Spleen (tissue), 11 donors: ENCODE data around the gene SH3RF1. TPM values are rescaled to one million over a fixed set of nuclear protein-coding genes. Genes with fewer than 3 reads are reported as not detected.

Source experiments
- DNase-seq: peaks from one replicate; pipeline ENCODE4 v3.0.0-alpha.2; 2020
- H3K27ac ChIP-seq, 8 donors: fragments of 200-600 bp; sonication (generic) in 7 of 8; 1 replicate in 4 of 8; 2 replicates in 4 of 8; pipeline versions ENCODE4 v1.5.0 to v1.8.0; 2016 to 2021; ENCODE audit warnings: inconsistent platforms in 4 of 8, mild to moderate bottlenecking in 4 of 8, moderate library complexity in 1 of 8
- H3K27me3 ChIP-seq, 7 donors: fragments of 200-600 bp; sonication (generic) in 6 of 7; replicated peaks in 1 of 7; 1 replicate in 4 of 7; 2 replicates in 3 of 7; pipeline versions ENCODE4 v1.5.0 to v1.8.0; 2016 to 2021; ENCODE audit warnings: inconsistent platforms in 3 of 7, mild to moderate bottlenecking in 1 of 7
- H3K36me3 ChIP-seq, 6 donors: fragments of 200-600 bp; sonication (generic) in 5 of 6; 1 replicate in 4 of 6; 2 replicates in 2 of 6; pipeline versions ENCODE4 v1.5.0 to v1.8.0; 2016 to 2021; ENCODE audit warnings: inconsistent platforms in 2 of 6
- H3K4me1 ChIP-seq, 6 donors: fragments of 200-600 bp; sonication (generic) in 5 of 6; 1 replicate in 3 of 6; 2 replicates in 3 of 6; pipeline versions ENCODE4 v1.5.0 to v1.8.0; 2016 to 2021; ENCODE audit warnings: inconsistent platforms in 3 of 6
- H3K4me3 ChIP-seq, 8 donors: fragments of 200-600 bp; sonication (generic) in 7 of 8; 1 replicate in 4 of 8; 2 replicates in 4 of 8; pipeline versions ENCODE4 v1.5.0 to v1.8.0; 2016 to 2021; ENCODE audit warnings: inconsistent platforms in 4 of 8, mild to moderate bottlenecking in 4 of 8, moderate library complexity in 2 of 8
- H3K9me3 ChIP-seq, 8 donors: fragments of 200-600 bp; sonication (generic) in 7 of 8; 1 replicate in 4 of 8; 2 replicates in 4 of 8; pipeline versions ENCODE4 v1.5.0 to v1.8.0; 2016 to 2021; ENCODE audit warnings: inconsistent platforms in 4 of 8
- POLR2A ChIP-seq, 3 donors: fragments of 450-650 bp; IDR thresholded peaks; one replicate each; pipeline ENCODE4 v1.5.1; 2017; ENCODE audit warnings: antibody characterized with exemption in 3 of 3, mild to moderate bottlenecking in 1 of 3
- WGBS, 5 donors: extraction: QIAGEN DNeasy Blood & Tissue Kit in 3 of 5; methylation state at CpG; one replicate each; pipeline versions ENCODE4 v1.1.5 to v1.1.7; 2013 to 2018; 5-methylcytosine and 5-hydroxymethylcytosine counted together
- intact Hi-C: fragments of 100-400 bp; cut with DNase I; formaldehyde crosslinking; loops from one replicate; pipeline ENCODE4 v1.15.0; 2023; ENCODE audit warnings: low total_unique reads
- polyA plus RNA-seq, 3 donors: library from polyadenylated mRNA; stranded (reverse); fragments of 200-250 nt; gene quantifications; one replicate each; pipeline ENCODE4 v1.2.1, GENCODE V29; 2013
- total RNA-seq, 7 donors: library from RNA; depleted of rRNA in 3 of 7; stranded (reverse); fragments of >200 nt in 3 of 7; fragmentation: NEBNext Ultra II Directional in 4 of 7; extraction: Animal tissue kit (Norgen Biotek cat#: 25700) in 4 of 7; gene quantifications; one replicate each; pipeline versions ENCODE4 v1.1.0 to v1.2.1, GENCODE V29; 2016 to 2021
- TF ChIP-seq, protein P1 (sequence below), 11 experiments: fragments of 200-600 bp in 7 of 11; fragments of 450-650 bp in 4 of 11; sonication (generic) in 4 of 11; IDR thresholded peaks in 8 of 11; conservative IDR thresholded peaks in 3 of 11; 1 replicate in 7 of 11; 2 replicates in 4 of 11; pipeline versions ENCODE4 v1.4.0 to v1.8.0; 2016 to 2021; ENCODE audit warnings: antibody characterized with exemption in 11 of 11, inconsistent platforms in 4 of 11, mild to moderate bottlenecking in 1 of 11
- donor health status: healthy with polysubstance abuse.
- donor health status: DM: no; HTN: no; CAD: no; lungs with moderate emphysema.
- donor health status: DM: no; HTN: no; CAD: no.
- donor health status: Bipolar disorder and iron deficiency.
- donor health status: healthy.
- donor health status: DM: no; HTN: no; CAD: no.
- donor health status: DM: yes; HTN: yes; CAD: no.

The SH3RF1 gene
- total and polyA plus RNA-seq, 10 donors, result 1.1 to 18.6 (median 10.0) TPM

DNA sequence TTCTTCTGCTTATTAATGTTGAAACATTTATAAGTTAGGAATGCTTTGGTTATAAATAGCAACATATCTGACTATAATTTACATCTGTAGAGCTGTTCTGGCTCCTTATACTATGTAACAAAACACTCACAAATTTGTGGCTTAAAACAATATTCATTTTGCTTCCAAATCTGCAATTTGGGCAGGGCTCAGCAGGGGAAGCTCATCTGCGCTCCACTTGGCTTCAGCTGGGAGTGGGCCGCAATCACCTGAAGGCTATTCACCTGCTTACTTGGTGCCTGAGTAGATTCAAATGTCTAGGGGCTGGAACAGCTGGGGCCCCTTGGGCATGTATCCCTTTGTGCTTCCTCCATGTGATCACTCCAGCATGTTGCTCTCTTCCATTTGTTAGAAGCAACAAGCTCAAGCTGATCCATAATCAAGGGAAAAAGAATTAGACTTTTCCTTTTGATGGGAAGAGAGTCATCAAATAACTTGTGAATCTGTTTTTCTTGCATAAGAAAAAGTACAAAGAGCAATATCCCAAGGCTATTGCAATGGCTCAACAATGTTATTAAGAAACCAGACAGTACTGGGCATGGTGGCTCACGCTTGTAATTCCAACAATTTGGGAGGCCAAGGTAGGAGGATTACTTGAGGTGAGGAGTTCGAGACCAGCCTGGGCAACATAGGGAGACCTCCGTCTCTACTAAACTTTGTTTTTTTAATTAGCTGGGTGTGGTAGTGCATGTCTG, 225.9 kb downstream of the SH3RF1 start:
- no peak for TF ChIP-seq POLR2A (IDR thresholded peaks at IDR 0.05)
- TF ChIP-seq, protein P1, sequence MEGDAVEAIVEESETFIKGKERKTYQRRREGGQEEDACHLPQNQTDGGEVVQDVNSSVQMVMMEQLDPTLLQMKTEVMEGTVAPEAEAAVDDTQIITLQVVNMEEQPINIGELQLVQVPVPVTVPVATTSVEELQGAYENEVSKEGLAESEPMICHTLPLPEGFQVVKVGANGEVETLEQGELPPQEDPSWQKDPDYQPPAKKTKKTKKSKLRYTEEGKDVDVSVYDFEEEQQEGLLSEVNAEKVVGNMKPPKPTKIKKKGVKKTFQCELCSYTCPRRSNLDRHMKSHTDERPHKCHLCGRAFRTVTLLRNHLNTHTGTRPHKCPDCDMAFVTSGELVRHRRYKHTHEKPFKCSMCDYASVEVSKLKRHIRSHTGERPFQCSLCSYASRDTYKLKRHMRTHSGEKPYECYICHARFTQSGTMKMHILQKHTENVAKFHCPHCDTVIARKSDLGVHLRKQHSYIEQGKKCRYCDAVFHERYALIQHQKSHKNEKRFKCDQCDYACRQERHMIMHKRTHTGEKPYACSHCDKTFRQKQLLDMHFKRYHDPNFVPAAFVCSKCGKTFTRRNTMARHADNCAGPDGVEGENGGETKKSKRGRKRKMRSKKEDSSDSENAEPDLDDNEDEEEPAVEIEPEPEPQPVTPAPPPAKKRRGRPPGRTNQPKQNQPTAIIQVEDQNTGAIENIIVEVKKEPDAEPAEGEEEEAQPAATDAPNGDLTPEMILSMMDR (IDR thresholded peaks at IDR 0.05 in 8 of 11, conservative IDR thresholded peaks at IDR 0.05 in 3 of 11), result no peak
- intact Hi-C loops, result no loop called here
- no peaks in the 10 kb centered on the region for H3K9me3 ChIP-seq
- no peaks in the 10 kb centered on the region for H3K27me3 ChIP-seq
- DNase-seq, result no peak
- H3K36me3 ChIP-seq, result no peaks in the 10 kb centered on the region
- 83 to 99% (median 91%) methylated on average over 5 of the region's 5 CpGs for WGBS, 5 donors
- H3K4me1 ChIP-seq, result no peaks in the 10 kb centered on the region
- no peak overlapping the region for H3K4me3 ChIP-seq
- no peak overlapping the region for H3K27ac ChIP-seq
